Activated CD8-positive, alpha-beta memory T cell treated with anti-CD3 and anti-CD28 coated beads for 4 hours (primary cell): ENCODE measurements around the gene SAMD4B.

Source experiments
- DNase-seq, 2 donors: peaks; one replicate each; pipeline ENCODE4 v3.0.0-alpha.2; 2020; ENCODE audit warnings: low read depth in 2 of 2

SAMD4B gene

GRCh38 chr19:39409208-39410016, 67.2 kb downstream of the SAMD4B start:
- peak; percentile 66 to 76 for DNase-seq

- DNase-seq: no peak
Observed at GRCh38 chr19:39410017-39410830, 68.0 kb downstream of the SAMD4B start.

GRCh38 chr19:39410831-39411080, 68.5 kb downstream of the SAMD4B start:
- no peak for DNase-seq

GRCh38 chr19:39411081-39411831, 69.0 kb downstream of the SAMD4B start:
- DNase-seq: no peak

GRCh38 chr19:39411832-39412099, 69.5 kb downstream of the SAMD4B start:
- DNase-seq: peak; percentile 85

- DNase-seq: peak; percentile 91 to 93
Observed at GRCh38 chr19:39412100-39412866, 70.1 kb downstream of the SAMD4B start, which contains the start of gene PLEKHG2. TSS of gene PLEKHG2 (plus strand) at chr19:39412669. CDS start at chr19:39414087, 1,418 bp downstream.

- DNase-seq: no peak
Observed at GRCh38 chr19:39412867-39413271, 70.6 kb downstream of the SAMD4B start.

- DNase-seq: no peak
Observed at GRCh38 chr19:39413272-39413910, 71.2 kb downstream of the SAMD4B start.

GRCh38 chr19:39413911-39414608, 71.8 kb downstream of the SAMD4B start:
- no peak for DNase-seq

- DNase-seq: no peak
Observed at GRCh38 chr19:39415111-39416046, 73.2 kb downstream of the SAMD4B start.

GRCh38 chr19:39416152-39417120, 74.2 kb downstream of the SAMD4B start:
- no peak for DNase-seq

GRCh38 chr19:39417463-39418181, 75.4 kb downstream of the SAMD4B start:
- no peak for DNase-seq

- DNase-seq: no peak
Observed at GRCh38 chr19:39419003-39419402, 76.8 kb downstream of the SAMD4B start.

GRCh38 chr19:39420769-39421168, 78.5 kb downstream of the SAMD4B start:
- DNase-seq: no peak

- no peak for DNase-seq
Observed at GRCh38 chr19:39422020-39422419, 79.8 kb downstream of the SAMD4B start.

- no peak for DNase-seq
Observed at GRCh38 chr19:39423258-39424086, 81.3 kb downstream of the SAMD4B start.

GRCh38 chr19:39424934-39425333, 82.7 kb downstream of the SAMD4B start:
- no peak for DNase-seq
